Stimulated activated CD4-positive, alpha-beta T cell treated with anti-CD3 and anti-CD28 coated beads, Interleukin-12 subunit alpha, Interleukin-12 subunit beta, amount 100 ng/mL, for 24 hours (primary cell): ENCODE data around the gene RAB31.
"Not testable (repeated sequence)": the region's sequence is repeated elsewhere in the genome, so short reads cannot be mapped to it uniquely, and the experiment has no call there.

Experiments used
- DNase-seq, 2 experiments: peaks; one replicate each; pipeline ENCODE4 v3.0.0-alpha.2; 2020; ENCODE audit warnings: low read depth in 2 of 2

Gene RAB31

GRCh38 chr18:9887992-9888391 is 179.9 kb downstream of the RAB31 start:
- no peak for DNase-seq

GRCh38 chr18:9890196-9890595 is 182.1 kb downstream of the RAB31 start:
- no peak for DNase-seq

GRCh38 chr18:9890957-9891356 is 182.9 kb downstream of the RAB31 start:
- no peak for DNase-seq

- DNase-seq = not testable (repeated sequence)
Observed at GRCh38 chr18:9891515-9891914, 183.4 kb downstream of the RAB31 start.

- no peak for DNase-seq
Observed at GRCh38 chr18:9894454-9895068, 186.5 kb downstream of the RAB31 start.

GRCh38 chr18:9897129-9897528 is 189.0 kb downstream of the RAB31 start:
- DNase-seq = no peak

- not testable (repeated sequence) for DNase-seq
Observed at GRCh38 chr18:9897787-9898291, 189.7 kb downstream of the RAB31 start.

GRCh38 chr18:9898792-9899549 is 190.9 kb downstream of the RAB31 start:
- no peak for DNase-seq

- not testable (repeated sequence) for DNase-seq
Observed at GRCh38 chr18:9899550-9899930, 191.4 kb downstream of the RAB31 start.

GRCh38 chr18:9900699-9901098 is 192.6 kb downstream of the RAB31 start:
- DNase-seq = no peak

- DNase-seq = no peak
Observed at GRCh38 chr18:9901377-9901776, 193.3 kb downstream of the RAB31 start.

- not testable (repeated sequence) for DNase-seq
Observed at GRCh38 chr18:9902264-9902663, 194.2 kb downstream of the RAB31 start.

- no peak for DNase-seq
Observed at GRCh38 chr18:9902832-9903231, 194.7 kb downstream of the RAB31 start.

GRCh38 chr18:9905401-9905922 is 197.4 kb downstream of the RAB31 start:
- no peak for DNase-seq

GRCh38 chr18:9906481-9906880 is 198.4 kb downstream of the RAB31 start:
- no peak for DNase-seq

- no peak for DNase-seq
Observed at GRCh38 chr18:9907867-9908266, 199.8 kb downstream of the RAB31 start.

GRCh38 chr18:9910071-9910470 is 202.0 kb downstream of the RAB31 start:
- no peak for DNase-seq

- no peak for DNase-seq
Observed at GRCh38 chr18:9910661-9911060, 202.6 kb downstream of the RAB31 start.

- no peak for DNase-seq
Observed at GRCh38 chr18:9911226-9911625, 203.1 kb downstream of the RAB31 start.
